Body of pancreas (tissue), 4 donors: Measurements from ENCODE around the gene TRMT44. TPM values are rescaled to one million over a fixed set of nuclear protein-coding genes. Genes with fewer than 3 reads are reported as not detected.

Source experiments
- ATAC-seq: fragments of 150-250 bp; one replicate; pipeline ENCODE4 v1.9.1; 2016
- DNase-seq, 4 donors: peaks; one replicate each; pipeline ENCODE4 v3.0.0-alpha.2; 2019
- H3K27ac ChIP-seq, 4 donors: fragments of 200-600 bp; sonication (generic); 1 replicate in 3 of 4; 2 replicates in 1 of 4; pipeline versions ENCODE4 v1.5.1 to v1.6.1; 2016 to 2019; ENCODE audit warnings: mild to moderate bottlenecking in 1 of 4, mixed read lengths in 1 of 4, moderate library complexity in 1 of 4
- H3K27me3 ChIP-seq, 2 donors: fragments of 200-600 bp; sonication (generic); one replicate each; pipeline ENCODE4 v1.6.0; 2016; ENCODE audit warnings: mild to moderate bottlenecking in 1 of 2
- H3K36me3 ChIP-seq, 2 donors: fragments of 200-600 bp; sonication (generic); replicated peaks in 1 of 2; 2 replicates each; pipeline ENCODE4 v1.5.1; 2016; ENCODE audit warnings: low read depth in 2 of 2; ENCODE audit not compliant: insufficient read depth in 1 of 2
- H3K4me1 ChIP-seq: fragments of 200-600 bp; sonication (generic); one replicate; pipeline ENCODE4 v1.6.0; 2016
- H3K4me3 ChIP-seq, 2 donors: fragments of 200-600 bp; sonication (generic); 1 replicate in 1 of 2; 2 replicates in 1 of 2; pipeline ENCODE4 v1.5.1; 2016 to 2019
- H3K9me3 ChIP-seq, 3 donors: fragments of 200-600 bp; sonication (generic); 1 replicate in 2 of 3; 2 replicates in 1 of 3; pipeline ENCODE4 v1.5.1; 2016
- POLR2A ChIP-seq, 3 donors: fragments of 450-650 bp; IDR thresholded peaks; one replicate each; pipeline ENCODE4 v1.6.1; 2016; ENCODE audit warnings: antibody characterized with exemption in 3 of 3, mild to moderate bottlenecking in 2 of 3
- WGBS, 2 donors: methylation state at CpG; one replicate each; pipeline ENCODE4 v1.1.5; 2017; 5-methylcytosine and 5-hydroxymethylcytosine counted together
- intact Hi-C: fragments of 100-400 bp; cut with DNase I; formaldehyde crosslinking; loops from one replicate; pipeline ENCODE4 v1.15.1; 2023
- total RNA-seq, 2 donors: library from RNA; depleted of rRNA; stranded (reverse); fragments of >200 nt; gene quantifications; one replicate each; pipeline ENCODE4 v1.1.0, GENCODE V29; 2016
- TF ChIP-seq, protein P1 (sequence below), 7 experiments: fragments of 450-650 bp in 4 of 7; fragments of 200-600 bp in 3 of 7; sonication (generic) in 3 of 7; IDR thresholded peaks; one replicate each; pipeline ENCODE4 v1.5.1; 2016 to 2019; ENCODE audit warnings: antibody characterized with exemption in 7 of 7

TRMT44 gene
- total RNA-seq, 2 donors from 2014 or later = 13.2 to 60.0 TPM

DNA sequence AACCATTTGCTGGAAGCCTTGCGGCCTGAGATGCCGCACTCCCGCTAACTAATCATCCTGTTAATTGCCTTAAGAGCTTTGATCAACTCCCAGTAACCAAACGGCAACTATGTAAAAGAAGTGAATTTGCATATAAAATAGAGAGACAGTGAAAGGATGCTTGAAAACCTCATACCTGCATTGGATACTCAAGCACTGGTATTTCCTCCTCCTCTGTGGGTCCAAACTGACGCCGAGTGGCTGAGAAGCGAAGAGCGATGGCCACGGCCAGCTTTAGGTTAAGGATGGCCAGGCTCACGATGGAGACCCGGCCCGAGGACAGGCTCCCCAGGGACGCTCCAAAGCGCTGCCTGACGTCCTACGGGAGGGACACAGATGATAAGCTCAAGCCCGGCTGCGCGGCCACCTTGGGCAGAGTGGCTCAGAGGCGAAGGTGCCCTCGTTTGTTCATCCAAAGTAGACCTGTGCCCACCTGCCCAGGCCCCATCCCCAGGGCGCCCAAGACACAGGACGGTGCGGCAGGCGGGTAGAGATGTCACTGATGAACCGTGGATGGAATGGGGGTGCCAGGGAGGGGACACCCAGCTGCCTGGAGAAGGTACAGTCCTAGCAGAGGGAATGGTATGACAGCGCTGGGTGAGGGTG lies 43.7 kb upstream of the TRMT44 start:
- H3K9me3 ChIP-seq = no peaks in the 10 kb centered on the region
- TF ChIP-seq, protein P1, sequence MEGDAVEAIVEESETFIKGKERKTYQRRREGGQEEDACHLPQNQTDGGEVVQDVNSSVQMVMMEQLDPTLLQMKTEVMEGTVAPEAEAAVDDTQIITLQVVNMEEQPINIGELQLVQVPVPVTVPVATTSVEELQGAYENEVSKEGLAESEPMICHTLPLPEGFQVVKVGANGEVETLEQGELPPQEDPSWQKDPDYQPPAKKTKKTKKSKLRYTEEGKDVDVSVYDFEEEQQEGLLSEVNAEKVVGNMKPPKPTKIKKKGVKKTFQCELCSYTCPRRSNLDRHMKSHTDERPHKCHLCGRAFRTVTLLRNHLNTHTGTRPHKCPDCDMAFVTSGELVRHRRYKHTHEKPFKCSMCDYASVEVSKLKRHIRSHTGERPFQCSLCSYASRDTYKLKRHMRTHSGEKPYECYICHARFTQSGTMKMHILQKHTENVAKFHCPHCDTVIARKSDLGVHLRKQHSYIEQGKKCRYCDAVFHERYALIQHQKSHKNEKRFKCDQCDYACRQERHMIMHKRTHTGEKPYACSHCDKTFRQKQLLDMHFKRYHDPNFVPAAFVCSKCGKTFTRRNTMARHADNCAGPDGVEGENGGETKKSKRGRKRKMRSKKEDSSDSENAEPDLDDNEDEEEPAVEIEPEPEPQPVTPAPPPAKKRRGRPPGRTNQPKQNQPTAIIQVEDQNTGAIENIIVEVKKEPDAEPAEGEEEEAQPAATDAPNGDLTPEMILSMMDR (IDR thresholded peaks at IDR 0.05) = no peak
- no peak for TF ChIP-seq POLR2A (IDR thresholded peaks at IDR 0.05)
- intact Hi-C loops = no loop called here

GRCh38 chr4:8398347-8398746 lies 42.2 kb upstream of the TRMT44 start:
- Histone ChIP-seq H3K27ac (no peak overlapping the region), H3K36me3 (peaks cover 0 to 15% of the 10 kb centered on the region in 2 donors)
- TF ChIP-seq, protein P1 (IDR thresholded peaks at IDR 0.05) = no peak
- no peak for TF ChIP-seq POLR2A (IDR thresholded peaks at IDR 0.05)

More for the DNA sequence above, 43.7 kb upstream of the TRMT44 start:
- Histone ChIP-seq H3K36me3 (peaks cover 0 to 19% of the 10 kb centered on the region in 2 donors), H3K27ac (no peak overlapping the region), H3K4me1 (no peaks in the 10 kb centered on the region), H3K4me3 (no peak overlapping the region), H3K27me3 (no peaks in the 10 kb centered on the region)
- no peak for DNase-seq
- WGBS, 2 donors = 92 to 94% methylated on average over 12 to 27 of the region's 27 CpGs
- no peak for ATAC-seq

GRCh38 chr4:8399298-8399697 lies 41.3 kb upstream of the TRMT44 start:
- Histone ChIP-seq H3K4me3 (no peak overlapping the region), H3K4me1 (no peaks in the 10 kb centered on the region), H3K27me3 (no peaks in the 10 kb centered on the region), H3K27ac (no peak overlapping the region), H3K36me3 (peaks cover 0 to 9% of the 10 kb centered on the region in 2 donors), H3K9me3 (no peaks in the 10 kb centered on the region)
- intact Hi-C loops = no loop called here
- DNase-seq (no peak), ATAC-seq (no peak)
- no peak for TF ChIP-seq POLR2A (IDR thresholded peaks at IDR 0.05)
- TF ChIP-seq, protein P1 (IDR thresholded peaks at IDR 0.05) = no peak
- WGBS, 2 donors = 87 to 88% methylated on average over 12 to 14 of the region's 15 CpGs

More at GRCh38 chr4:8398347-8398746, 42.2 kb upstream of the TRMT44 start:
- Histone ChIP-seq H3K4me3 (no peak overlapping the region), H3K4me1 (no peaks in the 10 kb centered on the region), H3K27me3 (no peaks in the 10 kb centered on the region), H3K9me3 (no peaks in the 10 kb centered on the region)
- no peak for ATAC-seq
- no peak for DNase-seq
- 84 to 91% methylated on average over 9 of the region's 9 CpGs for WGBS, 2 donors
- intact Hi-C loops = no loop called here

DNA sequence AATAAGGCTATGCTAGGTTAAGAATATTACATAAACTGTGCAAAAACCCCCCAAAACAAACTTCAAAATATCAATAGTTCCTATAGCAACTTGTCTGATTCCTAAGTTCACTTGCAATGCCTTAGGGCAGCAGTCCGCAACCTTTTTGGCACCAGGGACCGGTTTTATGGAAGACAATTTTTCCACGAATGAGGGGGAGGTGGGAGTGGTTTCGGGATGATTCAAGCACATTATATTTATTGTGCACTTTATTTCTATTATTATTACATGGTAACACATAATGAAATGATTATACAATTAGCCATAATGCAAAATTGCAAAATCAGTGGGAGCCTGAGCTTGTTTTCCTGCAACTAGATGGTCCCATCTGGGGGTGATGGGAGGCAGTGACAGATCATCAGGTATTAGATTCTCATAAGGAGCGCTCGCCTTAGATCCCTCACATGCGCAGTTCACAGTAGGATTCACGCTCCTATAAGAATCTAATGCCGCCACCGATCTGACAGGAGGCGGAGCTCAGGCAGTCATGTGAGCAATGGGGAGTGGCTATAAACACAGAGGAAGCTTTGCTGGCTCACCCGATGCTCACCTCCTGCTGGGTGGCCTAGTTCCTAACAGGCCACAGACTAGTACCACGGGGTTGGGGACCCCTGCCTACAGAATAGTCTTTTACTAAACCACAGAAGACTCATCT lies 39.8 kb upstream of the TRMT44 start:
- Histone ChIP-seq H3K4me3 (no peak overlapping the region), H3K27ac (no peak overlapping the region), H3K9me3 (no peaks in the 10 kb centered on the region), H3K4me1 (no peaks in the 10 kb centered on the region), H3K27me3 (no peaks in the 10 kb centered on the region), H3K36me3 (peaks cover 3 to 13% of the 10 kb centered on the region in 2 donors)
- no peak for ATAC-seq
- 89 to 95% methylated on average over 13 of the region's 13 CpGs for WGBS, 2 donors
- no peak for TF ChIP-seq POLR2A (IDR thresholded peaks at IDR 0.05)
- TF ChIP-seq, protein P1 (IDR thresholded peaks at IDR 0.05) = no peak
- intact Hi-C loops = loop anchor here (10.0 kb wide), 2 partner anchors 156 to 226 kb away; no protein-coding TSS in a partner anchor
- DNase-seq = no peak
